Epidermal melanocyte (primary cell): Measurements from ENCODE around the gene DYNC1LI1.

Source experiments
- DNase-seq: peaks from one replicate; pipeline ENCODE4 v3.0.0; 2011; ENCODE audit warnings: low spot score; ENCODE audit not compliant: insufficient read length

Gene DYNC1LI1

GRCh38 chr3:32570421-32571191, at the start of gene DYNC1LI1:
Gene DYNC1LI1, minus strand, starts transcription at chr3:32570858. Its CDS starts 88 bp downstream, at chr3:32570770.
- DNase-seq = peak; percentile 88

- DNase-seq = no peak
Measured at GRCh38 chr3:32619395-32619794, 48.7 kb upstream of the DYNC1LI1 start.

- no peak for DNase-seq
Measured at GRCh38 chr3:32616267-32616962, 45.8 kb upstream of the DYNC1LI1 start.

- no peak for DNase-seq
Measured at GRCh38 chr3:32614956-32615355, 44.3 kb upstream of the DYNC1LI1 start.

DNA sequence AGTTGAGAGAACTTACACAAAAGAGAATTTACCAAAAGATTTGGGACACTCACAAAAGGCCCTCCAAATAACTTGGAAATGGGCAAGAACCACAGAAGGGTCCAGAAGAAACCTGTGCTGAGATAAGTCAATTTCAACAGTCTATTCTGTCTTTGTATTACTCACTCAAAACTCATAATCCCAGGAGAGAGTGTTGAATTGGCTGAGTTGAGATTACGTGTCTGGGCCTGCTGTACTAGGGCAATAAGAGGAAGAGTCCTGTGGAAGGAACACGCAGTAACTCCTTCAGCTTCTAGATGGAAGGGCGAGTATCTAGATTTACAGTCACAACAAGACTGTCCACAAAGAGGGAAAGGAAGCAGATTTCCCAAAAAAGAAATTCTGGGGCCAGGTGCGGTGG, 42.5 kb upstream of the DYNC1LI1 start:
- DNase-seq = no peak

- no peak for DNase-seq
Measured at GRCh38 chr3:32612547-32612946, 41.9 kb upstream of the DYNC1LI1 start.

DNA sequence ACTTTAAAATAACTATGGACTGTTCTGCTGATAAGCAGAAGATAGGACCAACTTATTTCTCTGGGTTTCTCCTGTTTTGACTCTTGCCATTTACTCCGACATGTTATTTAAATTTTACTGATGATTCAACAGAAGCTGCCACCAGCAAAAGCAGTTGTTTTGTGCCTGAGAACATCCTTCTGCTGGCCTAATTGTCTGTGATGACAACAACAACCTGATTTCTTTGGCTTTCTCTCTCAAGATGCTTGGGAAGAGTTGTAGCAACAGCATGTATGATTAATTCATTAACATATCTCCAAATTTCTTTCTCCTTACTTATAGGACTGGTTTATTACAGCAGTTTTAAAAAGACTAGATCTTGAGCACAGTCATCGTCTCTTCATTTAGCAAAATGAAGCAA, 36.9 kb upstream of the DYNC1LI1 start:
- no peak for DNase-seq

DNA sequence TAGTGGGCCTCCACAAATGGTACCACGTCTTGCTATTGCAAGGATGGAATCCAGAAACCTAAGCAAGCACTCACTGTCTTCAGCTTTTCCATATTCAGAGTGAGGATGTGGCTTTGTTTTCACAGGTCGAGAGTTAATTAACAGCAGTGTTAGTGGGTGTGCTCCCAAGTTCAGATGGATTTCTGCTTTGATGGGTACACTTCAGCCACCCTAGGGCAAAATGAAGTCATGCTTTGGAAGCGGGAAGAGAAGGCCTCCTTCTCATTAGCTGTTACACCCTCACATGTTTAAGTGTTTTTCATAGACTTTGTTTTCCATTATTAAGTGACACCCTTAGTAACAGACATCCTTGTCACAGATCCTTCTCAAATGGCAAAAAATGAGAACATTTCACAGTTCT, 36.3 kb upstream of the DYNC1LI1 start:
- no peak for DNase-seq

- no peak for DNase-seq
Measured at GRCh38 chr3:32606277-32606676, 35.6 kb upstream of the DYNC1LI1 start.

DNA sequence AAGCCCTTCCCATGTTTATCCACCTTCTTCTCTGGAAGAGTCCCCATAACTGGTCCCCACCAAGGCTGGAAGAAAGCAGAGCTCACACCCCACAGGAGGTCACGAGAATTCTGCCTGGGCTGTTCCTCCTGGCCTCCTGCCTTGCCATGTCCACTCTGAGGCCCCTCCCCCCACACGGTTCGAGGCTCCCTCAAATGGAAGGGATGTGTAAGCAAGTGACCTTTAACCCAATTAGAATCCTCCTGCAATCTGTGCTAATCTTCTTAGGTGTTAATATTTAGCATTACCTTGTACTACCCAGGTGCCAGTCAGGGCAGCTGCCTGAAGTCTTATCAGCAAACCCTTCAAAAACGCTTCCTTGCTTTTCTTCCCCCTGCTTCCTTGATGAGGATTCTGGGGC, 32.4 kb upstream of the DYNC1LI1 start:
- DNase-seq = no peak

- DNase-seq = no peak
Measured at GRCh38 chr3:32602206-32602605, 31.5 kb upstream of the DYNC1LI1 start.

DNA sequence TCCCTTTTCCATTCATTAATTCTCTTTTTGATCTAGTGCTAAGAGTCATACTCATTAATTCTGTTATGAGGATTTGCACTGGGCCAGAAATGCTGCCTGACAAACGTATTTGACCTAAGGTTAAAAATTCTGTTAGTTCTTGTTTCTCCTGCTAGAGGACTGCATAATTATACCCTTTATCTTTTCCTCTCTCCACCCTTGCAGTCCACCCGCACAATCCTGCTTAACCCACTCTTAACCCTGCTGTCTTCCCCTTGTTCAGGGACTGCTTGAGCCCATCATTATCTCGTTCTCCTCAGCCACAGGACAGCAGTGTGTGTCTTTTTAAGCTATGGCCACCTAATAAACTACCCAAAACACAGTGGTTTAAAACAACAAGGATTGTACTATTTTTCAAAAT, 31.1 kb upstream of the DYNC1LI1 start:
- no peak for DNase-seq

GRCh38 chr3:32597656-32598055, 27.0 kb upstream of the DYNC1LI1 start:
- no peak for DNase-seq

- no peak for DNase-seq
Measured at GRCh38 chr3:32596909-32597369, 26.3 kb upstream of the DYNC1LI1 start.

DNA sequence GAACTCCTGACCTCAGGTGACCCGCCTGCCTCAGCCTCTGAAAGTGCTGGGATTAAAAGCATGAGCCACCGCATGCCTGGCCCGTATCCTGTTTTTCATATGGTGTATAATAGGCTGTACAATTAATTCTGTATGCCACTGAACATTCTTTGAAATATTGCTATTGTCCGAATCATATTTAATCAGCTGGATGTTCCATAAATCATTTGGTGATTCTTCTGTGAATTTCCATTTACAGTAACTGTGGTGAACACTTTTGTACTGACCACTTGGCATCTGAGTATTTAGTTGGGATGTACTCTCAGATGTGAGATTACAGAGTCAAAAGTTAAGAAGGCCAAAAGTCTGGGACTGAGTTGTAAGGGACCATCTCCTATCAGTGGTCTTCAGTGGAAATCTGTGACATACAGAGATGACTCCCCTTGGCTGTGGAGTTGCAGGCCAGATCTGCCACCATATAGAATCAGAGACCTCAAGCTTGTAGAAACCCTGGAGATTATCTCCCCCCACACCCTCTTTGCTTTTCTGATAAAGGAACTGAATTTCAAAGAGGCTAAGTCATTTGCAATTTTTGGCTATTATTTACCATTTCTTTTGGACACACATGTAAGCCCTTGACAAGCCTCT, 25.7 kb upstream of the DYNC1LI1 start:
- no peak for DNase-seq

- no peak for DNase-seq
Measured at GRCh38 chr3:32595323-32595722, 24.7 kb upstream of the DYNC1LI1 start.

DNA sequence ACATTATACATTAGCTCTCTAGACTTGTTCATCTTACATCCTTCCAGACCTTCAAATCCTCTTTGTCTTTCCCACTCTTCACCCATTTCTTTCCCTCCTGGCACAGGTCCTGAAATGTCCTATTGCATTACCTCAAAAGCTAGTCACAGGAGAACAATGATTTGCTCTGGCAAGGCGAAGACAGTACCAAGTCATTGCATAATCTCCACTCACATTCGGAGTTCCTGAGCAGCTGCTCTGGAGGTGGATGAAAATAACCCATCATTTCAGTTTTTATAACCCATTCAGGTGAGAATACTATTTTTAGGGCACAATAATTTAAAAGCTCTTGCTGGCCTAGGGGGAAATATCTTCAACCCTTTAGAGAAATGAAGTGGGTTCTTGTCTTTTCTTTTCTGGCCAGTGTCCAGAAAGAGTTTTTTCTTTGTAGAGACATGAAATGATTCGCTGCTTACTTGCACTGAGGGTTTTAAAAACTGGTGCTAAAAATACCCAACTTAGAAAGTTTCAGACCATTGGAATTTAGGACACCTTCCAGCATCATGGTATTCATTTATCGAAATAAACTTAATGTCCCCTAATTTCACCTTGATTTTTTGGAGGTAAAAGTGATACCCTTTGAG, 23.4 kb upstream of the DYNC1LI1 start:
- no peak for DNase-seq

DNA sequence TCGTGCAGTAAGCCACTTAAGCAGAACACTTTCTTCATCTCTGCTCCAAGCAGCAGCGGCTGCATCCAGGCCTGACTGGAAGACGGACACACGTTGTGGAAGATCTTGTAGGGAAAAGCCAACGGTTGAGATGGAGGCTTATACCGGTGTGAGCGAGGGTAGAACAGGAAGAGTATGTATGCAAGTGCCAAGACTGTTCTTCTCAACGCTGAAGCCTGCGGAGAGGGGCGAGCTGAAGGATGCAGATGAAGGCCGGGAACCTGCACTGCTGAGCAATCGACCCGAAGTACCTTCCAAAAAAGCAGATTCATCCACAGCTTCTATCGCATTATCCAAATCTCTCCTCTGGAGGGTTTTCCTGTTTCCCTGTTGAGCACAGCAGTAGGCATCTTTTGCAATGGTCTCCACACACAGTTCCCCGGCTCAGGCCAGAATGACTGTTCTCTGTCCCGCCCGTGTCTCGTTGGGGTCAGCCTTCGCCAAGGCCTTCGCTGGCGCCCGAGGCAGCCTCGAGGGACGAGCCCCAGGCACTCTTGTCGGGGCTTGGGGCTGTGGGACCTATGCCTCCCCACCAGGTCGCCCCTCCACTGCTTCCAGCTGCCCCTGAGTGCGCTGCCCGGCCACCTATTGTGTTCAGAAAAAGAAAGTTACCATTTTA, 22.2 kb upstream of the DYNC1LI1 start:
- DNase-seq = no peak

DNA sequence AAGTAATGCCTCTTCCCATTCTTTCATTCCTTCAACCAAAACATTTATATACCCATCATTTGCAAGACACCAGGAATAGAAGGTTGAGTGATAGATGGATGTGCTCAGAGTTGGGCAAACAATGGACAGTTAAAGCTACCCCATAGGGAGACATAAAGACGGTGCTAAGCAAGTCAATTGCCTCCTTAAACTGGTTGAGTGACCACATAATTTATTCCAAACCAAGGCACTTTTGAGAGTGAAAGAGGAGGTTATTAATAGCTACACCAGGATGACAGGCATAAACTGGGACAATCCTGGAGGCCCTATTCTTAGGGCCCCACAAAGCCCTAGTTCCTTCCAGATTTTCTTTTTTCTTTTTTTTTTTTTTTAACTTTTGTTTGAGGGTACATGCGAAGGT, 21.4 kb upstream of the DYNC1LI1 start:
- no peak for DNase-seq

DNA sequence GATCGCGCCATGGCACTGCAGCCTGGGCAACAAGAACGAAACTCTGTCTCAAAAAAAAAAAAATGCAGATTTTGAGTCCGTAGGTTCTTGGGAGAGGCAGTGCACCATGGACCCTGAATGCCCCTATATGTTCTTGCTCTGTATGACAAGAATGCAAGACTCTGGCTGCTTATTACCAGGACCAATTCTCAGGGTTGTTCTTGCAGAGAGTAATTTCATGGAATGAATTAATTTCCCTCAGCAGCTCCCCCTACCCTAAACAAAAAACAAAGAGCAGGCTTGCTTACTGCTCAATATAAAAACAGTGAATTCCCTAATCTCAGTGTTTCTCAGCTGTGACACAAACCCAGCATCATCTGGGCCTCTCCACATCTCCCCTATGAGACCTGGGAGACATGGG, 20.5 kb upstream of the DYNC1LI1 start:
- DNase-seq = no peak

GRCh38 chr3:32586356-32586755, 15.7 kb upstream of the DYNC1LI1 start:
- no peak for DNase-seq
